Subcutaneous abdominal adipose tissue (tissue), 5 donors: ENCODE results near the gene GUCA1A.

Source experiments
- H3K27ac ChIP-seq: one replicate; pipeline ENCODE4 v1.7.0; 2013; ENCODE audit warnings: low read depth, mild to moderate bottlenecking, inconsistent platforms, low read length, moderate library complexity
- H3K27me3 ChIP-seq, 5 donors: one replicate each; pipeline ENCODE4 v1.7.0; 2013; ENCODE audit warnings: low read length in 5 of 5, inconsistent platforms in 1 of 5; ENCODE audit not compliant: control insufficient read depth in 5 of 5, insufficient read depth in 4 of 5
- H3K36me3 ChIP-seq, 5 donors: one replicate each; pipeline ENCODE4 v1.7.0; 2013; ENCODE audit warnings: low read length in 5 of 5; ENCODE audit not compliant: control insufficient read depth in 5 of 5, insufficient read depth in 5 of 5
- H3K4me1 ChIP-seq, 5 donors: one replicate each; pipeline ENCODE4 v1.7.0; 2013; ENCODE audit warnings: low read length in 5 of 5, mild to moderate bottlenecking in 3 of 5, moderate library complexity in 1 of 5; ENCODE audit not compliant: control insufficient read depth in 5 of 5, insufficient read depth in 5 of 5
- H3K4me3 ChIP-seq, 5 donors: one replicate each; pipeline ENCODE4 v1.7.0; 2013; ENCODE audit warnings: low read length in 5 of 5, low read depth in 1 of 5
- H3K9ac ChIP-seq, 5 donors: one replicate each; pipeline ENCODE4 v1.7.0; 2013; ENCODE audit warnings: low read length in 5 of 5, mild to moderate bottlenecking in 4 of 5, moderate library complexity in 3 of 5
- H3K9me3 ChIP-seq, 5 donors: one replicate each; pipeline ENCODE4 v1.7.0; 2013; ENCODE audit warnings: low read length in 5 of 5; ENCODE audit not compliant: control insufficient read depth in 5 of 5
- donor health status: healthy.
- donor health status: healthy.
- donor health status: healthy.
- donor health status: healthy.
- donor health status: healthy.

GUCA1A gene

GRCh38 chr6:42217157-42217518 lies 44.0 kb downstream of the GUCA1A start:
- Histone ChIP-seq H3K4me3 (peak overlapping the region; percentile 84 to 98 (median 95)), H3K4me1 (peaks cover 0 to 21% (median 15%) of the 10 kb centered on the region in 5 donors), H3K9me3 (no peaks in the 10 kb centered on the region), H3K27ac (peak overlapping the region; percentile 87), H3K27me3 (no peaks in the 10 kb centered on the region), H3K9ac (peak overlapping the region; percentile 92 to 98 (median 96)), H3K36me3 (peaks cover 10 to 18% (median 14%) of the 10 kb centered on the region in 5 donors)

- no peaks in the 10 kb centered on the region for H3K9me3 ChIP-seq
- H3K4me1 ChIP-seq = peaks cover 0 to 21% (median 15%) of the 10 kb centered on the region in 5 donors
- no peaks in the 10 kb centered on the region for H3K27me3 ChIP-seq
- H3K9ac ChIP-seq = peak within 1 kb of the TSS; percentile 92 to 98 (median 96)
- H3K4me3 ChIP-seq = peak within 1 kb of the TSS; percentile 84 to 98 (median 95)
- H3K36me3 ChIP-seq = peaks cover 8 to 14% (median 12%) of the 10 kb centered on the region in 5 donors
- peak within 1 kb of the TSS; percentile 87 for H3K27ac ChIP-seq
Observed at GRCh38 chr6:42217519-42218367, 44.6 kb downstream of the GUCA1A start, which contains the start of gene MRPS10. Gene MRPS10 (minus strand): TSS chr6:42217861. CDS start chr6:42217849, 12 bp downstream.

- Histone ChIP-seq H3K27me3 (no peaks in the 10 kb centered on the region), H3K9me3 (no peaks in the 10 kb centered on the region), H3K4me3 (no peak overlapping the region), H3K27ac (no peak overlapping the region), H3K9ac (no peak overlapping the region), H3K4me1 (peaks cover 0 to 16% (median 12%) of the 10 kb centered on the region in 5 donors), H3K36me3 (no peaks in the 10 kb centered on the region)
Observed at GRCh38 chr6:42220807-42221206, 47.6 kb downstream of the GUCA1A start.

GRCh38 chr6:42221546-42221945 lies 48.4 kb downstream of the GUCA1A start:
- Histone ChIP-seq H3K9ac (no peak overlapping the region), H3K4me1 (peaks cover 0 to 12% (median 9%) of the 10 kb centered on the region in 5 donors), H3K27ac (no peak overlapping the region), H3K4me3 (no peak overlapping the region), H3K27me3 (no peaks in the 10 kb centered on the region), H3K9me3 (no peaks in the 10 kb centered on the region), H3K36me3 (no peaks in the 10 kb centered on the region)

- no peak overlapping the region for H3K4me3 ChIP-seq
- H3K9me3 ChIP-seq = no peaks in the 10 kb centered on the region
- peaks cover 0 to 4% (median under 1%) of the 10 kb centered on the region in 5 donors for H3K4me1 ChIP-seq
- no peak overlapping the region for H3K27ac ChIP-seq
- H3K9ac ChIP-seq = no peak overlapping the region
- peaks cover 0 to 4% (median 0%) of the 10 kb centered on the region in 5 donors for H3K36me3 ChIP-seq
- H3K27me3 ChIP-seq = no peaks in the 10 kb centered on the region
Observed at GRCh38 chr6:42222448-42222847, 49.3 kb downstream of the GUCA1A start.

- no peaks in the 10 kb centered on the region for H3K9me3 ChIP-seq
- H3K4me1 ChIP-seq = peaks cover 0 to 2% (median 0%) of the 10 kb centered on the region in 5 donors
- H3K27ac ChIP-seq = no peak overlapping the region
- no peak overlapping the region for H3K4me3 ChIP-seq
- peaks cover 0 to 18% (median 7%) of the 10 kb centered on the region in 5 donors for H3K36me3 ChIP-seq
- no peak overlapping the region for H3K9ac ChIP-seq
- no peaks in the 10 kb centered on the region for H3K27me3 ChIP-seq
Observed at GRCh38 chr6:42224222-42225028, 51.3 kb downstream of the GUCA1A start.

GRCh38 chr6:42225029-42225339 lies 51.8 kb downstream of the GUCA1A start:
- Histone ChIP-seq H3K9ac (no peak overlapping the region), H3K4me1 (peaks cover 0 to 2% (median 0%) of the 10 kb centered on the region in 5 donors), H3K27ac (no peak overlapping the region), H3K27me3 (no peaks in the 10 kb centered on the region), H3K4me3 (no peak overlapping the region), H3K9me3 (no peaks in the 10 kb centered on the region), H3K36me3 (peaks cover 0 to 18% (median 7%) of the 10 kb centered on the region in 5 donors)

- Histone ChIP-seq H3K27me3 (no peaks in the 10 kb centered on the region), H3K4me1 (peaks cover 0 to 2% (median 0%) of the 10 kb centered on the region in 5 donors), H3K27ac (no peak overlapping the region), H3K9me3 (no peaks in the 10 kb centered on the region), H3K36me3 (peaks cover 0 to 18% (median 7%) of the 10 kb centered on the region in 5 donors), H3K4me3 (no peak overlapping the region), H3K9ac (no peak overlapping the region)
Observed at GRCh38 chr6:42225419-42225818, 52.3 kb downstream of the GUCA1A start.

GRCh38 chr6:42226161-42226611 lies 53.0 kb downstream of the GUCA1A start:
- Histone ChIP-seq H3K27me3 (no peaks in the 10 kb centered on the region), H3K36me3 (peaks cover 0 to 18% (median 11%) of the 10 kb centered on the region in 5 donors), H3K9ac (no peak overlapping the region), H3K4me3 (no peak overlapping the region), H3K4me1 (peaks cover 0 to 2% (median 0%) of the 10 kb centered on the region in 5 donors), H3K27ac (no peak overlapping the region), H3K9me3 (no peaks in the 10 kb centered on the region)
